ENCODE measurements around the gene CTNND2.

The CTNND2 gene

DNA sequence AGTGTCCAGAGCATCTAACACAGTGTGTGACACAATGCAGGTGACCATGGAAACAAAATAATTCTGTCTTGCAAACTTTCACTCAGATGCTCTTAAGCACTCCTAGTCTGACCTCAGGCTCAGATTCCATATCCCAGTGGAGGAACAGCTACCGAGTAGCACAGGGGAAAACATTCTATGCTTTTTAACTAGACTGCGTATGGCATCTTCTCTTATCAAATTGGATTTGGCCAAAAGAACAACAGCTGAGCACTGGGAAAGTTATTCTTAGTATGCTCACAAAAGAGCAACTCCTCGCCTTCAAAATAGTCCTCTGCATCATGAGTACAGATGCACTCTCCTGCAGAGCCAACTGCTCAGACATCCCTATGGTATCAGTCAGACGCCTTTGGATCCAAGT is 615.0 kb downstream of the CTNND2 start:
- Histone ChIP-seq H3K36me3 (ENCODE audit: insufficient read depth, low read length) (no peaks in the 10 kb centered on the region), H3K4me3 (ENCODE audit: low read depth, low read length) (no peak overlapping the region), H3K4me1 (ENCODE audit: control insufficient read depth, insufficient read depth, low read length, unreplicated experiment) (no peaks in the 10 kb centered on the region), H3K27ac (ENCODE audit: low read depth, low read length) (no peak overlapping the region), H3K27me3 (ENCODE audit: insufficient read depth, low read length) (no peaks in the 10 kb centered on the region), H3K79me2 (ENCODE audit: control insufficient read depth, insufficient read depth, low read length, unreplicated experiment) (no peaks in the 10 kb centered on the region), H2AFZ (ENCODE audit: low read length, unreplicated experiment) (no peak overlapping the region)

DNA sequence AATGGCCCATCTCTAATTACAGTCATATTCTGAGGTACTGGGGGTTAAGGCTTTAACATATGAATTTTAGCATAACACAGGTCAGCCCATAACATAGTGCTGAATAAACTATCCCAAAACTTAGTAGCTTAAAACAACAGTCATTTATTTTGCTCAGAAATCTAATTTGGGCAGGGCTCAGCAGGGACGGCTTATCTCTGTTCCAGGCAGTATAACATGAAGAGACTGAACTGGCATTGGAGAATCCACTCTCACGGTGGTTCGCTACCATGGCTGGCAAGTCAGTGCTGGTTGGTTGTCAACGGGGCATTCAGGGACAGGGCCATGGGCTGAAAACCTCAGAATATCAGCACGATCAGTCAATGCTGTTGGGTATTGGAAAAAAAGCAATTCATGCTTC is 622.4 kb downstream of the CTNND2 start:
- no peak overlapping the region for H3K27ac ChIP-seq (ENCODE audit: low read depth, low read length)
- no peaks in the 10 kb centered on the region for H3K4me1 ChIP-seq (ENCODE audit: control insufficient read depth, insufficient read depth, low read length, unreplicated experiment)
- H3K27me3 ChIP-seq (ENCODE audit: insufficient read depth, low read length) = no peaks in the 10 kb centered on the region
- no peaks in the 10 kb centered on the region for H3K79me2 ChIP-seq (ENCODE audit: control insufficient read depth, insufficient read depth, low read length, unreplicated experiment)
- H2AFZ ChIP-seq (ENCODE audit: low read length, unreplicated experiment) = no peak overlapping the region
- no peak overlapping the region for H3K4me3 ChIP-seq (ENCODE audit: low read depth, low read length)
- H3K36me3 ChIP-seq (ENCODE audit: insufficient read depth, low read length) = no peaks in the 10 kb centered on the region

DNA sequence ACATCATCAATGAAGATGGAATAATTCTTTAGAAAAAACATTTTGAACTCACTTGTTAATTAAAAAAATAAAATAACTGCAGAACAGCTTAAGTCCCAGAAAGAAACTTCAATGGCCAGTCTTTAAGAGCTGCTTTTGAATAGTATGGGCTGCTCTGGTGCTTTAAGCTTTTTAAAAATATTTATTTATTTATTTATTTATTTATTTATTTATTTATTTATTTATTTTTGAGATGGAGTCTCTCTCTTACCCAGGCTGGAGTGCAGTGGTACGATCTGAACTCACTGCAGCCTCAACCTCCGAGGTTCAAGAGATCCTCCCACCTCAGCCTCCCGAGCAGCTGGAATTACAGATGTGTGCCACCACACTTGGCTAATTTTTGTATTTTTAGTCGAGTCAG is 626.9 kb downstream of the CTNND2 start:
- H3K27me3 ChIP-seq (ENCODE audit: insufficient read depth, low read length) = no peaks in the 10 kb centered on the region
- H2AFZ ChIP-seq (ENCODE audit: low read length, unreplicated experiment) = no peak overlapping the region
- H3K4me3 ChIP-seq (ENCODE audit: low read depth, low read length) = no peak overlapping the region
- no peaks in the 10 kb centered on the region for H3K4me1 ChIP-seq (ENCODE audit: control insufficient read depth, insufficient read depth, low read length, unreplicated experiment)
- no peaks in the 10 kb centered on the region for H3K79me2 ChIP-seq (ENCODE audit: control insufficient read depth, insufficient read depth, low read length, unreplicated experiment)
- no peak overlapping the region for H3K27ac ChIP-seq (ENCODE audit: low read depth, low read length)
- no peaks in the 10 kb centered on the region for H3K36me3 ChIP-seq (ENCODE audit: insufficient read depth, low read length)

DNA sequence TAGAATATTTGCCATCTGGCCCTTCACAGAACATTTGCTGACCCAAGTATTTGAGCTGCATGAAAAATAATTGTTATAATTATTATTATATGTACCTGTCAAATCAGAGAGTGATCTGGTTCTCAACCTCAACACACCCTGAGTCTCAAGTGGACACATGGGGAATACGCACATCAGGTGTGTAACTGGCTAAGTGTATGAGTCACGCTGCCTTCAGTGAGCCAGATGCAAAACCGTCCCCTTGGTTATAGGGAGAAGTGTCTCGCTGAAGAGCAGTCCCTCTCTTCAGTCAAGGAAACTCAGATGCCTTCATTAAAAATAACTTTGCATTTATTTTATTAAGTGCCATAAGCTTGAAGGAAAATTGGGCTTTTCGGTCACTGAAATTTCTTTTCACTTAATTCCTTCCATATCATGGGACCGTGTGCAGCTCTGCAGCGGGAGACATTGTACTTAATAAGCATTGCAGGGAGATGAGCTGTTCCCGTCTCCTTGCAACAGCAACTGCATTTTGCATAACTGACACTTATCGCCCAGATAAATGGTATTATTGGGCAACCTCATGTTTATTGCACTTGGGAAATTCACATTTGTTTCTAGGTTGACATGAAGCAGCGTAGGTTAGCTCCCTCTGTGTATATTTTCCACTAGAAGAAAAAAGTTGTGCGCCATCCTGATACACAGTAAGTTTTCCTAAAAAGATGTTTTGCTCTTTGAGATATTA is 630.9 kb downstream of the CTNND2 start:
- Histone ChIP-seq H3K4me3 (ENCODE audit: low read depth, low read length) (no peak overlapping the region), H2AFZ (ENCODE audit: low read length, unreplicated experiment) (no peak overlapping the region), H3K4me1 (ENCODE audit: control insufficient read depth, insufficient read depth, low read length, unreplicated experiment) (no peaks in the 10 kb centered on the region), H3K36me3 (ENCODE audit: insufficient read depth, low read length) (no peaks in the 10 kb centered on the region), H3K27me3 (ENCODE audit: insufficient read depth, low read length) (no peaks in the 10 kb centered on the region), H3K27ac (ENCODE audit: low read depth, low read length) (no peak overlapping the region), H3K79me2 (ENCODE audit: control insufficient read depth, insufficient read depth, low read length, unreplicated experiment) (no peaks in the 10 kb centered on the region)

DNA sequence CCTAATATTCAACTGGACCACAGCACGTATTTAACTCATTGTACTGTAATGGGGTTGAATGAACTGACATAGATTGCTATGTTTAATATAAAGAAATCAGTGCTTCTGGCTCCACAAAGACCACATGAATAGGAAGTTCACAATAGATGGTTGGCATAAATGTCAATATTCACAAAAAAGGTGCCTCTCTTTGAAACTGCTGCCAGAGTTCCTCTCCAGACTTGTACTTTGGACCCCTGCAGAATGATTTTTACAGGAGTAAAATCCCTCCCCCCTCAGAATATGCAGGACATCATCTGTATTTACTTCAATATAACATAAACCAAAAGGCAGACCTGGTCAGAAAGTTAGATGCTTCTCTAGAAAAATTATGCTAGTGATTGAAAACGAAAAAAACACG is 634.7 kb downstream of the CTNND2 start:
- H3K79me2 ChIP-seq (ENCODE audit: control insufficient read depth, insufficient read depth, low read length, unreplicated experiment) = no peaks in the 10 kb centered on the region
- H2AFZ ChIP-seq (ENCODE audit: low read length, unreplicated experiment) = no peak overlapping the region
- H3K4me3 ChIP-seq (ENCODE audit: low read depth, low read length) = no peak overlapping the region
- H3K27ac ChIP-seq (ENCODE audit: low read depth, low read length) = no peak overlapping the region
- H3K27me3 ChIP-seq (ENCODE audit: insufficient read depth, low read length) = no peaks in the 10 kb centered on the region
- no peaks in the 10 kb centered on the region for H3K4me1 ChIP-seq (ENCODE audit: control insufficient read depth, insufficient read depth, low read length, unreplicated experiment)
- H3K36me3 ChIP-seq (ENCODE audit: insufficient read depth, low read length) = no peaks in the 10 kb centered on the region

DNA sequence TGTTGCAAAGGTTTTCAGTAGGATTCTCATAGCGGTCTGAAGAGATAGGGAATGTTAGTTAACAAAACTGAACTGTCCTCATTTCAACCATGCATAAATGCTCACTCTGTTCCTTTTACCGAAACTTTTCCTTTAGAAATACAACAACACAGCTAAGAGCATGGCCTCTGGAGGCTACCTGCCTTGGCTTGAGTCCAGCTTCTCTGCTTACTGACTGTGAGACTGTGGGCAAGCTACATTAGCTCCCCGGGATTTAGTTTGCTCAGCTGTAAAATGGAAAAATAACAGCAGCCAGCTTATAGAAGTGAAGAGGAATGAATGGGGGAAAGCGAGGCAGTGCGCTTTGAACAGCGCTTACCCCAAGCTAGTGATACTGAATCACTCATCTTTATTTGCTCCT is 635.4 kb downstream of the CTNND2 start:
- Histone ChIP-seq H2AFZ (ENCODE audit: low read length, unreplicated experiment) (no peak overlapping the region), H3K79me2 (ENCODE audit: control insufficient read depth, insufficient read depth, low read length, unreplicated experiment) (no peaks in the 10 kb centered on the region), H3K4me1 (ENCODE audit: control insufficient read depth, insufficient read depth, low read length, unreplicated experiment) (no peaks in the 10 kb centered on the region), H3K27me3 (ENCODE audit: insufficient read depth, low read length) (no peaks in the 10 kb centered on the region), H3K36me3 (ENCODE audit: insufficient read depth, low read length) (no peaks in the 10 kb centered on the region), H3K27ac (ENCODE audit: low read depth, low read length) (no peak overlapping the region), H3K4me3 (ENCODE audit: low read depth, low read length) (no peak overlapping the region)

DNA sequence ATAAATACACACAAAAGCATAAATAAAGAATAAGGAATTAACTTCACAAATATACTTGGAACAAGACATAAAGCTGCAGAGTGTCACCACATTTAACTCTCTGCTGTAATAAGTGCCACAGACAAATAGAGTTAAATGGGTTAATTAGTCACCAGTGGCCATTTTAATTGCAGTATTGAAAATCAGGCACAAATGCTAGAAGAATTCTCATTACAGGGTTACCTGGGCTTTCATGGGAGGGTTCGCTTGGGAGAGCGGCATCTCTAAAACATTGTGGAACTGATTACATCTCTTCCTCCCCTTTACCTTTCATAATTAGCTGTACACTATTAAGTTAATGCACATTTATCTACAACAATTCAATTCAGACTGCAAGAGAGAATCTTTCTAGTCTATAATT is 637.9 kb downstream of the CTNND2 start:
- H3K36me3 ChIP-seq (ENCODE audit: insufficient read depth, low read length) = no peaks in the 10 kb centered on the region
- no peaks in the 10 kb centered on the region for H3K79me2 ChIP-seq (ENCODE audit: control insufficient read depth, insufficient read depth, low read length, unreplicated experiment)
- no peaks in the 10 kb centered on the region for H3K4me1 ChIP-seq (ENCODE audit: control insufficient read depth, insufficient read depth, low read length, unreplicated experiment)
- no peak overlapping the region for H2AFZ ChIP-seq (ENCODE audit: low read length, unreplicated experiment)
- H3K27me3 ChIP-seq (ENCODE audit: insufficient read depth, low read length) = no peaks in the 10 kb centered on the region
- no peak overlapping the region for H3K4me3 ChIP-seq (ENCODE audit: low read depth, low read length)
- no peak overlapping the region for H3K27ac ChIP-seq (ENCODE audit: low read depth, low read length)

DNA sequence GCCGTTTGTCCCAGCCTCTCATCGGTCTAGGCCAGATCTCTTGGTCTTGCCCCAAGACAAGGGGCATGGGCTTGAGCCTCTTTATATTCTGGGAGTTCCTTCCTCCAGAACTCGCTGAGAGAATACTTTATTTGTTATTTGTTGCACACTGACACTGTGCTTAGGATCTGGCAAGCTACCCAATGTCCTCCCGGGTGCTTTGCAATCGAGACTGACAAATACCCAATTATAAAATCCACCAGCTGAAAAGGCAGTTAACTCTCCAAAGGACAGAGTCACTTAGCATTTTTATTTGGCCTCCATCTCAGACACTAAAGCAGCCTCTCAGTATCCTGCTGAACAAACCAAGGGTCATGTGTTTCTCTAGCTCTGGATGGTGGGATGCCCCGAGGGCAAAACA is 643.0 kb downstream of the CTNND2 start:
- Histone ChIP-seq H3K36me3 (ENCODE audit: insufficient read depth, low read length) (no peaks in the 10 kb centered on the region), H3K4me3 (ENCODE audit: low read depth, low read length) (no peak overlapping the region), H2AFZ (ENCODE audit: low read length, unreplicated experiment) (no peak overlapping the region), H3K79me2 (ENCODE audit: control insufficient read depth, insufficient read depth, low read length, unreplicated experiment) (no peaks in the 10 kb centered on the region), H3K27ac (ENCODE audit: low read depth, low read length) (no peak overlapping the region), H3K27me3 (ENCODE audit: insufficient read depth, low read length) (no peaks in the 10 kb centered on the region), H3K4me1 (ENCODE audit: control insufficient read depth, insufficient read depth, low read length, unreplicated experiment) (no peaks in the 10 kb centered on the region)

DNA sequence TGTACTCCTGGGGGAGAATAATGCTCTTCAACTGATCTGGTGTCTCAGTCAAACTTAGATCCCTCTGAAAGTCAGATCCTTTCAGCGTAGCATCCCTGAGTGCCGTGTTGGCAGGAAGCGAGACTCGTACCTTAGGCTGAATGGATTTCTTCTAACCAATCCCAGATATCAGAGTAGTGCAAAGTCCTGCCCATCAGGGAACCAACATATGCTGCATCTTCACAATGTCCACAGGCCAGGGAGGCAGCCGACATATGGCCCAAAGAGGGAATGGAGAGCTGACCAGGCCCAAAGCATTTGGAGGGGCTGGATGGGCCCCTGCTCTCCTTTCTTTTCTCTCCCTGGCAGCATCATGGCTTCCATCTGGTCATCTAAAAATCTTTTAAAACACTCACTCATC is 646.2 kb downstream of the CTNND2 start:
- Histone ChIP-seq H3K4me1 (ENCODE audit: control insufficient read depth, insufficient read depth, low read length, unreplicated experiment) (no peaks in the 10 kb centered on the region), H3K27ac (ENCODE audit: low read depth, low read length) (no peak overlapping the region), H3K27me3 (ENCODE audit: insufficient read depth, low read length) (no peaks in the 10 kb centered on the region), H3K79me2 (ENCODE audit: control insufficient read depth, insufficient read depth, low read length, unreplicated experiment) (no peaks in the 10 kb centered on the region), H2AFZ (ENCODE audit: low read length, unreplicated experiment) (no peak overlapping the region), H3K36me3 (ENCODE audit: insufficient read depth, low read length) (no peaks in the 10 kb centered on the region), H3K4me3 (ENCODE audit: low read depth, low read length) (no peak overlapping the region)

DNA sequence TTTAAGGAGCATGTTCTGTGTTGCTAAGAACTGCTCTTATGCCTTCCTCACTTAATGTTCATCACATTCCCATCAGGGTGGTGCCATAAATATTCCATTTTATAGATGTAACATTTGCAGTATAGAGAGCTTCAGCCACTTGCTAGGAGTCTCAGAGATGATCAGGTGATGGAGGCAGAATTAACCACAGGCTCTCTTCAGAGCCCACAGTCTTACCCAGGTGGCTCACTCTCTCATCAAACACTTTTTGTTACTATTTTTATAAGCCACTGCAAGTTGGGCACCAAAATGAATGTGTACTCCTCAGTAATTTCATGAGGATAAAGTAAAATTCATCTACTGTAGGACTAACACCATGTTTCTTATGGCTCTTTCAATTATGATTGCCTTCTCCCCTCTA is 651.7 kb downstream of the CTNND2 start:
- Histone ChIP-seq H3K4me3 (ENCODE audit: low read depth, low read length) (no peak overlapping the region), H2AFZ (ENCODE audit: low read length, unreplicated experiment) (no peak overlapping the region), H3K4me1 (ENCODE audit: control insufficient read depth, insufficient read depth, low read length, unreplicated experiment) (no peaks in the 10 kb centered on the region), H3K27me3 (ENCODE audit: insufficient read depth, low read length) (no peaks in the 10 kb centered on the region), H3K36me3 (ENCODE audit: insufficient read depth, low read length) (no peaks in the 10 kb centered on the region), H3K79me2 (ENCODE audit: control insufficient read depth, insufficient read depth, low read length, unreplicated experiment) (no peaks in the 10 kb centered on the region), H3K27ac (ENCODE audit: low read depth, low read length) (no peak overlapping the region)

DNA sequence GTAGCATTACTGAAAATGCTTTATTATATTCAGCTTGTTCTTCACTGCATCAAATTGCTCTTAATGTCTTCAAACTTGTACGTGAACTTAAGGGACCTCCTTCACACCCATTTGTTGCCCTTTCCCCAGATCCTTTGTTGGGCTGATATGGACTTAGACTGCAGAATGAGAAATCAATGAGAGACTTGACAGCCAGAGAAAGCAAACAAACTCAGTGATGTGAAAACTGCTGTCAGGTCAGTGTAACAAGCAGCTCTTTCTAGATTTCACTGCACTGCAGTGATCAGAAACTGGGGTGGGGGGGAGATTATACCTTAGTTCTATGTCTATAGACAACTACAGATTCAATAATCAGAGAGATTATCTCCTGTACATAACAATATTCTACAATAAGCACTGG is 652.2 kb downstream of the CTNND2 start:
- H3K4me1 ChIP-seq (ENCODE audit: control insufficient read depth, insufficient read depth, low read length, unreplicated experiment) = no peaks in the 10 kb centered on the region

More for the DNA sequence above, 652.2 kb downstream of the CTNND2 start:
- H3K27me3 ChIP-seq (ENCODE audit: insufficient read depth, low read length) = no peaks in the 10 kb centered on the region
- H3K79me2 ChIP-seq (ENCODE audit: control insufficient read depth, insufficient read depth, low read length, unreplicated experiment) = no peaks in the 10 kb centered on the region
- no peak overlapping the region for H3K27ac ChIP-seq (ENCODE audit: low read depth, low read length)
- H2AFZ ChIP-seq (ENCODE audit: low read length, unreplicated experiment) = no peak overlapping the region
- H3K36me3 ChIP-seq (ENCODE audit: insufficient read depth, low read length) = no peaks in the 10 kb centered on the region
- no peak overlapping the region for H3K4me3 ChIP-seq (ENCODE audit: low read depth, low read length)
